Neural crest cell (in vitro differentiated cells): ENCODE results near the gene FAM171A1. TPM values are rescaled to one million over a fixed set of nuclear protein-coding genes. Genes with fewer than 3 reads are reported as not detected.

Source experiments
- DNase-seq: peaks from one replicate; pipeline ENCODE4 v3.0.0; 2021; ENCODE audit warnings: low read depth, mixed read lengths, low spot score
- H3K27ac Mint-ChIP-seq: one replicate; pipeline ENCODE4 v1.8.0; 2021; ENCODE audit warnings: mild to moderate bottlenecking, mixed read lengths; ENCODE audit not compliant: unreplicated experiment
- H3K27me3 Mint-ChIP-seq: 2 replicates; pipeline ENCODE4 v1.8.0; 2021; ENCODE audit warnings: low read depth, mild to moderate bottlenecking, mixed read lengths
- H3K36me3 Mint-ChIP-seq: 2 replicates; pipeline ENCODE4 v1.8.0; 2021; ENCODE audit warnings: low read depth, mild to moderate bottlenecking, mixed read lengths
- H3K4me1 Mint-ChIP-seq: 2 replicates; pipeline ENCODE4 v1.8.0; 2021; ENCODE audit warnings: mixed read lengths
- H3K4me3 Mint-ChIP-seq: one replicate; pipeline ENCODE4 v1.8.0; 2021; ENCODE audit warnings: mild to moderate bottlenecking, mixed read lengths
- H3K9me3 Mint-ChIP-seq: 2 replicates; pipeline ENCODE4 v1.8.0; 2021; ENCODE audit warnings: mixed read lengths
- total RNA-seq: library from RNA; stranded (reverse); gene quantifications from 2 replicates; pipeline ENCODE4 v1.2.1, GENCODE V29; 2021
- TF ChIP-seq, protein P1 (sequence below): fragments of 200-600 bp; sonication (generic); conservative IDR thresholded peaks from 2 replicates; pipeline ENCODE4 v1.5.0; 2021; ENCODE audit warnings: antibody characterized with exemption, mild to moderate bottlenecking

Gene FAM171A1
- total RNA-seq, 1 donor from 2014 or later: 64.2 TPM

DNA sequence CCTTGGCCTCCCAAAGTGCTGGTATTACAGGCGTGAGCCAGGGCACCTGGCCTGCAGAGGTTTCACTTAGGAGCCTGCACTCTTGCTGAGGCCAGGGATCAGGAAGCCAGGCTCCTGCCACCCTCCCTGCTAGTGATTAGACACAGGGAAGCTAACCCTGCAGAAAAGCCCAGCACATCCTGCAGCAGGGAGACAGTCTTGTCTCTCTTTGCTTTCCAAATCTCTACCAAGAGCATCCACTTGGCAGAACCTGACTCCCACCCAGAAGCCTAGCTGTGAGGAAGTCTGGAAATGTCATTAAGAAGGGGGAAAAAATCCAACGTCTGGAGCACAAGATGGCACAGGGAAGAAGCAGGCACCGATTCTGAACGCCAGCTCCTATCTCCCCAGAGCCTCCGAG, 8.0 kb upstream of the FAM171A1 start:
- Mint-ChIP-seq H3K27me3 (peaks cover 15% of the 10 kb centered on the region), H3K4me3 (no peak overlapping the region), H3K36me3 (no peaks in the 10 kb centered on the region), H3K27ac (no peak overlapping the region), H3K9me3 (no peaks in the 10 kb centered on the region), H3K4me1 (no peaks in the 10 kb centered on the region)
- TF ChIP-seq, protein P1, sequence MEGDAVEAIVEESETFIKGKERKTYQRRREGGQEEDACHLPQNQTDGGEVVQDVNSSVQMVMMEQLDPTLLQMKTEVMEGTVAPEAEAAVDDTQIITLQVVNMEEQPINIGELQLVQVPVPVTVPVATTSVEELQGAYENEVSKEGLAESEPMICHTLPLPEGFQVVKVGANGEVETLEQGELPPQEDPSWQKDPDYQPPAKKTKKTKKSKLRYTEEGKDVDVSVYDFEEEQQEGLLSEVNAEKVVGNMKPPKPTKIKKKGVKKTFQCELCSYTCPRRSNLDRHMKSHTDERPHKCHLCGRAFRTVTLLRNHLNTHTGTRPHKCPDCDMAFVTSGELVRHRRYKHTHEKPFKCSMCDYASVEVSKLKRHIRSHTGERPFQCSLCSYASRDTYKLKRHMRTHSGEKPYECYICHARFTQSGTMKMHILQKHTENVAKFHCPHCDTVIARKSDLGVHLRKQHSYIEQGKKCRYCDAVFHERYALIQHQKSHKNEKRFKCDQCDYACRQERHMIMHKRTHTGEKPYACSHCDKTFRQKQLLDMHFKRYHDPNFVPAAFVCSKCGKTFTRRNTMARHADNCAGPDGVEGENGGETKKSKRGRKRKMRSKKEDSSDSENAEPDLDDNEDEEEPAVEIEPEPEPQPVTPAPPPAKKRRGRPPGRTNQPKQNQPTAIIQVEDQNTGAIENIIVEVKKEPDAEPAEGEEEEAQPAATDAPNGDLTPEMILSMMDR: no peak
- no peak for DNase-seq

- DNase-seq: no peak
- TF ChIP-seq, protein P1: no peak
- Mint-ChIP-seq H3K4me1 (no peaks in the 10 kb centered on the region), H3K9me3 (no peaks in the 10 kb centered on the region), H3K27ac (no peak overlapping the region), H3K27me3 (peaks cover 20% of the 10 kb centered on the region), H3K4me3 (no peak overlapping the region), H3K36me3 (no peaks in the 10 kb centered on the region)
Measured at GRCh38 chr10:15378569-15378968, 7.5 kb upstream of the FAM171A1 start.

GRCh38 chr10:15374566-15374965, 3.5 kb upstream of the FAM171A1 start:
- Mint-ChIP-seq H3K27ac (no peak overlapping the region), H3K9me3 (no peaks in the 10 kb centered on the region), H3K4me1 (peaks cover under 1% of the 10 kb centered on the region), H3K27me3 (peaks cover 29% of the 10 kb centered on the region), H3K36me3 (no peaks in the 10 kb centered on the region), H3K4me3 (no peak overlapping the region)
- no peak for DNase-seq
- TF ChIP-seq, protein P1: no peak

GRCh38 chr10:15374156-15374555, 3.1 kb upstream of the FAM171A1 start:
- peaks cover 4% of the 10 kb centered on the region for H3K4me1 Mint-ChIP-seq
- DNase-seq: no peak
- H3K27ac Mint-ChIP-seq: no peak overlapping the region
- peaks cover 29% of the 10 kb centered on the region for H3K27me3 Mint-ChIP-seq
- H3K9me3 Mint-ChIP-seq: no peaks in the 10 kb centered on the region
- H3K4me3 Mint-ChIP-seq: peak overlapping the region; percentile 34
- no peaks in the 10 kb centered on the region for H3K36me3 Mint-ChIP-seq
- TF ChIP-seq, protein P1: no peak

GRCh38 chr10:15373199-15373598, 2.1 kb upstream of the FAM171A1 start:
- no peak for DNase-seq
- H3K9me3 Mint-ChIP-seq: no peaks in the 10 kb centered on the region
- no peaks in the 10 kb centered on the region for H3K36me3 Mint-ChIP-seq
- TF ChIP-seq, protein P1: no peak
- no peak overlapping the region for H3K27ac Mint-ChIP-seq
- peaks cover 14% of the 10 kb centered on the region for H3K4me1 Mint-ChIP-seq
- H3K27me3 Mint-ChIP-seq: peaks cover 29% of the 10 kb centered on the region
- peak overlapping the region; percentile 81 for H3K4me3 Mint-ChIP-seq
